Uterus (tissue), 2 donors: ENCODE results near the gene HTR4.

Experiments used
- POLR2A ChIP-seq, 2 donors: fragments of 450-650 bp; IDR thresholded peaks; one replicate each; pipeline ENCODE4 v1.6.1; 2016; ENCODE audit warnings: antibody characterized with exemption in 2 of 2, mild to moderate bottlenecking in 1 of 2, moderate library complexity in 1 of 2
- TF ChIP-seq, protein P1 (sequence below), 4 experiments: fragments of 200-600 bp in 2 of 4; fragments of 450-650 bp in 2 of 4; sonication (generic) in 2 of 4; IDR thresholded peaks; one replicate each; pipeline ENCODE4 v1.5.1; 2016 to 2019; ENCODE audit warnings: antibody characterized with exemption in 4 of 4, mild to moderate bottlenecking in 2 of 4, moderate library complexity in 1 of 4

DNA sequence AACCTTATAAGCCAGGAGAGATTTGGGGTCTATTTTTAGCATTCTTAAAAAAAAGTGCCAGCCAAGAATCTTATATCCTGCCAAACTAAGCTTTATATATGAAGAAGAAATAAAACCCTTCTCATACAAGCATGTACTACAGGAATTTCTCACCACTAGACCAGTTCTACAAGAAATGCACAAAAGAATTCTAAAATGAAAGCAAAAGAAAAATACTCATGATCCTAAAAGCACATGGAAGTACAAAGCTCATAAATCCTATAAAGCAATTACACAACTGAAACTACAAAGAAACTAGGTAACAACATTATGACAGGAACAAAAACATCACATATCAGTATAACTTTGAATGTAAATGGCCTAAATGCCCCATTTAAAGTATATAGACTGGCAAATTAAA lies 34.5 kb upstream of the HTR4 start:
- TF ChIP-seq, protein P1, sequence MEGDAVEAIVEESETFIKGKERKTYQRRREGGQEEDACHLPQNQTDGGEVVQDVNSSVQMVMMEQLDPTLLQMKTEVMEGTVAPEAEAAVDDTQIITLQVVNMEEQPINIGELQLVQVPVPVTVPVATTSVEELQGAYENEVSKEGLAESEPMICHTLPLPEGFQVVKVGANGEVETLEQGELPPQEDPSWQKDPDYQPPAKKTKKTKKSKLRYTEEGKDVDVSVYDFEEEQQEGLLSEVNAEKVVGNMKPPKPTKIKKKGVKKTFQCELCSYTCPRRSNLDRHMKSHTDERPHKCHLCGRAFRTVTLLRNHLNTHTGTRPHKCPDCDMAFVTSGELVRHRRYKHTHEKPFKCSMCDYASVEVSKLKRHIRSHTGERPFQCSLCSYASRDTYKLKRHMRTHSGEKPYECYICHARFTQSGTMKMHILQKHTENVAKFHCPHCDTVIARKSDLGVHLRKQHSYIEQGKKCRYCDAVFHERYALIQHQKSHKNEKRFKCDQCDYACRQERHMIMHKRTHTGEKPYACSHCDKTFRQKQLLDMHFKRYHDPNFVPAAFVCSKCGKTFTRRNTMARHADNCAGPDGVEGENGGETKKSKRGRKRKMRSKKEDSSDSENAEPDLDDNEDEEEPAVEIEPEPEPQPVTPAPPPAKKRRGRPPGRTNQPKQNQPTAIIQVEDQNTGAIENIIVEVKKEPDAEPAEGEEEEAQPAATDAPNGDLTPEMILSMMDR (IDR thresholded peaks at IDR 0.05) = no peak
- TF ChIP-seq POLR2A (IDR thresholded peaks at IDR 0.05) = no peak
